Adrenal gland (tissue), 12 donors: ENCODE measurements around the gene MDC1. TPM values are rescaled to one million over a fixed set of nuclear protein-coding genes. Genes with fewer than 3 reads are reported as not detected.

Source experiments
- DNase-seq, 7 donors: peaks; one replicate each; pipeline ENCODE4 v3.0.0-alpha.2; 2019 to 2020
- H3K27ac ChIP-seq, 5 donors: fragments of 200-600 bp; sonication (generic) in 4 of 5; 1 replicate in 3 of 5; 2 replicates in 2 of 5; pipeline versions ENCODE4 v1.5.1 to v1.8.0; 2016 to 2020; ENCODE audit warnings: mild to moderate bottlenecking in 1 of 5
- H3K27me3 ChIP-seq: fragments of 200-600 bp; 2 replicates; pipeline ENCODE4 v1.8.0; 2021
- H3K36me3 ChIP-seq, 2 donors: fragments of 200-600 bp; replicated peaks in 1 of 2; 1 replicate in 1 of 2; 2 replicates in 1 of 2; pipeline versions ENCODE4 v1.5.1 to v1.8.0; 2018 to 2022
- H3K4me1 ChIP-seq, 2 donors: fragments of 200-600 bp; replicated peaks in 1 of 2; 1 replicate in 1 of 2; 2 replicates in 1 of 2; pipeline versions ENCODE4 v1.5.1 to v1.8.0; 2018 to 2021
- H3K4me3 ChIP-seq, 4 donors: fragments of 200-600 bp; sonication (generic) in 3 of 4; one replicate each; pipeline ENCODE4 v1.5.1; 2016 to 2018
- H3K9me3 ChIP-seq, 3 donors: fragments of 200-600 bp; sonication (generic) in 1 of 3; replicated peaks in 1 of 3; 1 replicate in 2 of 3; 2 replicates in 1 of 3; pipeline versions ENCODE4 v1.5.1 to v1.8.0; 2016 to 2021
- POLR2A ChIP-seq, 2 donors: fragments of 450-650 bp; IDR thresholded peaks; one replicate each; pipeline ENCODE4 v1.6.1; 2017; ENCODE audit warnings: antibody characterized with exemption in 2 of 2, mild to moderate bottlenecking in 2 of 2, moderate library complexity in 1 of 2
- WGBS, 4 donors: extraction: QIAGEN DNeasy Blood & Tissue Kit in 2 of 4; methylation state at CpG; one replicate each; pipeline versions ENCODE4 v1.1.5 to v1.1.7; 2013 to 2017; 5-methylcytosine and 5-hydroxymethylcytosine counted together
- intact Hi-C, 2 donors: fragments of 100-400 bp; cut with DNase I; formaldehyde crosslinking; loops; one replicate each; pipeline versions ENCODE4 v1.14.1 to v1.15.0; 2022 to 2023
- polyA plus RNA-seq, 3 donors: library from polyadenylated mRNA; stranded (reverse); fragments of 200-250 nt in 2 of 3; fragments of 350-450 nt in 1 of 3; fragmentation: Illumina TruSeq in 1 of 3; extraction: RNeasy Lipid Tissue Mini Kit (QIAGEN cat#74804) in 1 of 3; gene quantifications; one replicate each; pipeline ENCODE4 v1.2.3, GENCODE V29; 2013 to 2014
- total RNA-seq, 9 donors: library from RNA; depleted of rRNA in 4 of 9; stranded (reverse); fragments of >200 nt in 4 of 9; fragments of 120-200 nt in 1 of 9; fragmentation: NEBNext Ultra II Directional in 1 of 9; extraction: Animal tissue kit (Norgen Biotek cat#: 25700) in 1 of 9; gene quantifications; one replicate each; pipeline versions ENCODE4 v1.1.0 to v1.2.4, GENCODE V29; 2013 to 2023
- TF ChIP-seq, protein P1 (sequence below), 6 experiments: fragments of 450-650 bp in 4 of 6; fragments of 200-600 bp in 2 of 6; sonication (generic) in 1 of 6; IDR thresholded peaks; 1 replicate in 5 of 6; 2 replicates in 1 of 6; pipeline versions ENCODE4 v1.5.1 to v1.8.0; 2016 to 2021; ENCODE audit warnings: antibody characterized with exemption in 6 of 6, mild to moderate bottlenecking in 2 of 6, moderate library complexity in 1 of 6
- donor health status: healthy with polysubstance abuse.
- donor health status: Bipolar disorder and iron deficiency.
- donor health status: DM: yes; HTN: yes; CAD: no.
- donor health status: DM: no; HTN: no; CAD: no.
- donor health status: DM: no; HTN: no; CAD: no.
- donor health status: DM: yes; HTN: yes; CAD: no.

MDC1 gene
- total and polyA plus RNA-seq, 12 donors: 2.8 to 27.6 (median 18.9) TPM

GRCh38 chr6:30678964-30679726 lies 37.9 kb downstream of the MDC1 start:
- 8 to 21% (median 8%) methylated on average over 11 to 31 of the region's 31 CpGs for WGBS, 4 donors
- Histone ChIP-seq H3K36me3 (peaks cover 0 to 32% of the 10 kb centered on the region in 2 donors), H3K27ac (peak overlapping the region in 2 of 5 donors; percentile 45 to 95), H3K9me3 (no peaks in the 10 kb centered on the region), H3K27me3 (no peaks in the 10 kb centered on the region), H3K4me1 (peaks cover 27 to 56% of the 10 kb centered on the region in 2 donors), H3K4me3 (no peak overlapping the region)
- intact Hi-C loops: loop anchor here in 1 of 2 donors (1.0 kb wide), 1 partner anchor 43 kb away; no protein-coding TSS in a partner anchor
- DNase-seq: peak; percentile 79 to 92 (median 89)
- TF ChIP-seq, protein P1, sequence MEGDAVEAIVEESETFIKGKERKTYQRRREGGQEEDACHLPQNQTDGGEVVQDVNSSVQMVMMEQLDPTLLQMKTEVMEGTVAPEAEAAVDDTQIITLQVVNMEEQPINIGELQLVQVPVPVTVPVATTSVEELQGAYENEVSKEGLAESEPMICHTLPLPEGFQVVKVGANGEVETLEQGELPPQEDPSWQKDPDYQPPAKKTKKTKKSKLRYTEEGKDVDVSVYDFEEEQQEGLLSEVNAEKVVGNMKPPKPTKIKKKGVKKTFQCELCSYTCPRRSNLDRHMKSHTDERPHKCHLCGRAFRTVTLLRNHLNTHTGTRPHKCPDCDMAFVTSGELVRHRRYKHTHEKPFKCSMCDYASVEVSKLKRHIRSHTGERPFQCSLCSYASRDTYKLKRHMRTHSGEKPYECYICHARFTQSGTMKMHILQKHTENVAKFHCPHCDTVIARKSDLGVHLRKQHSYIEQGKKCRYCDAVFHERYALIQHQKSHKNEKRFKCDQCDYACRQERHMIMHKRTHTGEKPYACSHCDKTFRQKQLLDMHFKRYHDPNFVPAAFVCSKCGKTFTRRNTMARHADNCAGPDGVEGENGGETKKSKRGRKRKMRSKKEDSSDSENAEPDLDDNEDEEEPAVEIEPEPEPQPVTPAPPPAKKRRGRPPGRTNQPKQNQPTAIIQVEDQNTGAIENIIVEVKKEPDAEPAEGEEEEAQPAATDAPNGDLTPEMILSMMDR (IDR thresholded peaks at IDR 0.05): peak; percentile 95 to 98 (median 96)
- no peak for TF ChIP-seq POLR2A (IDR thresholded peaks at IDR 0.05)

DNA sequence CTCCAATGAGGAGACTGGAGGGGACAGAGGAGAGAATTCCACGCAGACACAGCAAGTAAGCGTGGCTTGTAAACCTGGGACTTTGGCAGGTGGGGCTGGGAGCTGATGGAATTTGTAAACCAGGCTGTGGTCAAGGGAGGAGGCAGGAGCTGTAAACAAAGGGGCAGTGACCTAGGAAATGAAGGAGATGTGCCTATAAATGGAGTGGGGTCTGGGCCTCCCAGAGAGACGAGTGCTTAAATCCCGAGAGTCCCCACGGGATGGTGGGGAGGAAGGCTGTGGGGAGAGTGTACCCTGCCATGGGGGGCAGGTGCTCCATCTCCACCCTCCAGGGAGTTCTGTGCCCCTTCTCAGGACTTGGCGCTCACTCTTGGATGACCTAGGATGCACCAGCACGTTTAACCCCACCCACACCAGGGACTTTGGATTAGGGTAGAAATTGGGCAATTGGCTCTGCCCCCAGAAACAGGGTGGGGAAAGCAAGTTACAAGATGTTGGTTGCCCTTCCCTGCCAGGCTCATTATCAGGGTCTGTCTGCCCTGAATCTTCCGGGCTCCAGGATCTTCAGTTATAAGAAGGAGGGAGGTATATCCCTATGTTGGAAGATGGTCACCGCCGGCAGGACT lies 40.3 kb downstream of the MDC1 start:
- peaks cover 0 to 32% of the 10 kb centered on the region in 2 donors for H3K36me3 ChIP-seq
- TF ChIP-seq, protein P1 (IDR thresholded peaks at IDR 0.05): no peak
- TF ChIP-seq POLR2A (IDR thresholded peaks at IDR 0.05): no peak
- no peak for DNase-seq
- H3K4me1 ChIP-seq: peaks cover 8 to 44% of the 10 kb centered on the region in 2 donors
- no peaks in the 10 kb centered on the region for H3K27me3 ChIP-seq
- H3K27ac ChIP-seq: no peak overlapping the region
- intact Hi-C loops: no loop called here
- H3K9me3 ChIP-seq: no peaks in the 10 kb centered on the region
- WGBS, 4 donors: 79 to 90% (median 88%) methylated on average over 9 to 10 of the region's 10 CpGs
- H3K4me3 ChIP-seq: no peak overlapping the region

DNA sequence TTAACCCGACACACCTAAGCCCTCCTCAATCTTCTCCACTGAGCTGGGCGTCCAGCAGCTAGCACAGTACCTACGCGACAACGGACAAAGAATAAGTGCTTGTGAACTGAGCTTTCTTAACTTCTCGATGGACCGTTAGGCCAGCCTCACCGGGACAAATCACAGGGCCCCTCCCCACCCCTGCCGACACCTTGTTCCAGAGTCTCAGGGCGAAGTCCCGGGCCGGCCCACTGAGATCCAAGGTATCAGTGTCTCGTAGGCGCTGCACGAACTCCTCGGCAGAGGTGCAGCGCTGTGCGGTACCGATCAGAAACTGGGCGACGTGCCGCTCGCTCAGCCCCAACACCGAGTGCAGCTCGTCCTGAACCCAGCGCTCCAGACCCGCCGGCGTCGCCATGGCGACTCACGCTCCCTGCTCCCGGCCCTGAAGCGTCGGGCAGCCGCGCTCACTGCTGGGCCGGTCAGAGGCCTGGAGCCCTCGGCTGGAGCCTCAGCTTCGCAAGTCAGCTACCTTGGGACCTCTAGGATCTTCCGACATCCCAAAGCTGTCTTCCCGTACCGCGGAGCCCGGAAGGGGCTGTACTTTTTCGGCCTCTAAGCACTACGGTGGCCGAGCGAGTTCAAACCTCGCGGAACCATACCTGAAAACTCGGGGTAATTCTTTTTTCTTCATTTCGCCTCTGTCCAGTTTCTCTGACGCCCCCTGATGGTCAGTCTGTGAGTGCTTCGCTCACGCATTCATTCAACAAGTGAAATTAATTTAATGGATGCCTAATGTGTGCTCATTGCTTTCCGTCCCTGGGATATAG lies 44.4 kb downstream of the MDC1 start, which contains the start of gene DHX16:
Gene DHX16 (minus strand): TSS at position 562 of the 809 bp plus-strand sequence. CDS start 165 bp downstream, at position 397.
- intact Hi-C loops: loop anchor here in 1 of 2 donors (5.0 kb wide), 1 partner anchor 45 kb away; the partner anchor contains the start of gene ATAT1
- DNase-seq: peak; percentile 96 to 99 (median 97)
- WGBS, 4 donors: 0 to 1% (median 0%) methylated on average over 24 to 57 of the region's 57 CpGs

More for the DNA sequence above, 44.4 kb downstream of the MDC1 start, which contains the start of gene DHX16:
- TF ChIP-seq, protein P1 (IDR thresholded peaks at IDR 0.05): peak; percentile 76 to 93 (median 88)
- TF ChIP-seq POLR2A (IDR thresholded peaks at IDR 0.05): peak in 1 of 2 donors; percentile 62
- Histone ChIP-seq H3K36me3 (peaks cover 0 to 49% of the 10 kb centered on the region in 2 donors), H3K4me3 (peak within 1 kb of the TSS; percentile 78 to 99 (median 90)), H3K27ac (peak within 1 kb of the TSS; percentile 37 to 88 (median 45)), H3K4me1 (peaks cover 10 to 22% of the 10 kb centered on the region in 2 donors), H3K27me3 (no peaks in the 10 kb centered on the region), H3K9me3 (no peaks in the 10 kb centered on the region)
